WTC11 (cell line): ENCODE data around the gene TMA7B. TPM values are rescaled to one million over a fixed set of nuclear protein-coding genes. Genes with fewer than 3 reads are reported as not detected.

Experiments
- ATAC-seq: fragments of 200-7000 bp; cut with Tn5 transposase; 2 replicates; pipeline ENCODE4 v1.10.0; 2021; ENCODE audit warnings: mild to moderate bottlenecking, moderate library complexity
- CTCF ChIA-PET: fragments of 300-600 bp; sonication (Branson Sonifier 250); formaldehyde crosslinking; loops from one replicate; lab custom pipeline; 2021; ENCODE audit warnings: antibody characterized with exemption; lab: Charles Lee
- POLR2A ChIA-PET: fragments of 350-600 bp; sonication (Branson Sonifier 250); formaldehyde crosslinking; loops from one replicate; lab custom pipeline; 2021; ENCODE audit warnings: antibody characterized with exemption; lab: Charles Lee
- DNase-seq: peaks from one replicate; pipeline ENCODE4 v3.0.0; 2021; ENCODE audit warnings: low spot score
- H3K27ac Mint-ChIP-seq: 2 replicates; pipeline ENCODE4 v1.8.0; 2021; ENCODE audit warnings: mixed read lengths
- H3K27me3 Mint-ChIP-seq: 2 replicates; pipeline ENCODE4 v1.8.0; 2021; ENCODE audit warnings: low read depth, mild to moderate bottlenecking, moderate library complexity, mixed read lengths
- H3K36me3 Mint-ChIP-seq: 2 replicates; pipeline ENCODE4 v1.8.0; 2021; ENCODE audit warnings: mixed read lengths
- H3K4me1 Mint-ChIP-seq: 2 replicates; pipeline ENCODE4 v1.8.0; 2022; ENCODE audit warnings: mixed read lengths
- H3K4me3 Mint-ChIP-seq: 2 replicates; pipeline ENCODE4 v1.8.0; 2021; ENCODE audit warnings: mild to moderate bottlenecking, moderate library complexity, mixed read lengths
- H3K9me3 Mint-ChIP-seq: 2 replicates; pipeline ENCODE4 v1.8.0; 2021; ENCODE audit warnings: mixed read lengths
- ATF1 ChIP-seq: sonication (generic); formaldehyde crosslinking; IDR thresholded peaks from 2 replicates; pipeline ENCODE4 v1.8.1; 2023; ENCODE audit warnings: mild to moderate bottlenecking, moderate library complexity, missing genetic modification reagents
- ERG ChIP-seq: fragments of 250-450 bp; sonication (Bioruptor Pico); IDR thresholded peaks from 2 replicates; pipeline ENCODE4 v1.8.0; 2021; ENCODE audit warnings: mild to moderate bottlenecking
- GABPB1 ChIP-seq: sonication (generic); formaldehyde crosslinking; IDR thresholded peaks from 2 replicates; pipeline ENCODE4 v1.8.1; 2023; ENCODE audit warnings: mild to moderate bottlenecking, missing genetic modification reagents
- NFATC4 ChIP-seq: fragments of 250-450 bp; sonication (Bioruptor Pico); IDR thresholded peaks from 2 replicates; pipeline ENCODE4 v1.9.0; 2021; ENCODE audit warnings: mild to moderate bottlenecking
- NFE2L1 ChIP-seq: sonication (generic); formaldehyde crosslinking; IDR thresholded peaks from 2 replicates; pipeline ENCODE4 v1.8.1; 2023; ENCODE audit warnings: missing genetic modification reagents
- NR1H2 ChIP-seq: sonication (generic); formaldehyde crosslinking; IDR thresholded peaks from 2 replicates; pipeline ENCODE4 v1.9.0; 2021; ENCODE audit warnings: mild to moderate bottlenecking, moderate library complexity, missing genetic modification reagents
- NR2C2 ChIP-seq: sonication (generic); formaldehyde crosslinking; IDR thresholded peaks from 2 replicates; pipeline ENCODE4 v1.8.0; 2022; ENCODE audit warnings: mild to moderate bottlenecking, missing genetic modification reagents
- PRDM15 ChIP-seq: sonication (generic); formaldehyde crosslinking; IDR thresholded peaks from 2 replicates; pipeline ENCODE4 v1.8.0; 2022; ENCODE audit warnings: missing genetic modification reagents
- SMAD3 ChIP-seq: sonication (generic); formaldehyde crosslinking; IDR thresholded peaks from 2 replicates; pipeline ENCODE4 v1.8.0; 2022; ENCODE audit warnings: missing genetic modification reagents, mild to moderate bottlenecking, borderline replicate concordance
- SOX15 ChIP-seq: fragments of 250-450 bp; sonication (Bioruptor Pico); IDR thresholded peaks from 2 replicates; pipeline ENCODE4 v1.9.0; 2021; ENCODE audit warnings: mild to moderate bottlenecking
- TP53 ChIP-seq: sonication (generic); formaldehyde crosslinking; IDR thresholded peaks from 2 replicates; pipeline ENCODE4 v1.8.1; 2023; ENCODE audit warnings: mild to moderate bottlenecking, missing genetic modification reagents
- ZBTB21 ChIP-seq: sonication (generic); formaldehyde crosslinking; IDR thresholded peaks from 2 replicates; pipeline ENCODE4 v1.8.1; 2023; ENCODE audit warnings: mild to moderate bottlenecking, missing genetic modification reagents, borderline replicate concordance
- ZBTB43 ChIP-seq: sonication (generic); formaldehyde crosslinking; IDR thresholded peaks from 2 replicates; pipeline ENCODE4 v1.8.1; 2023; ENCODE audit warnings: mild to moderate bottlenecking, missing genetic modification reagents
- ZNF138 ChIP-seq: sonication (generic); formaldehyde crosslinking; conservative IDR thresholded peaks from 2 replicates; pipeline ENCODE4 v1.8.1; 2022; ENCODE audit warnings: mild to moderate bottlenecking, moderate library complexity, missing genetic modification reagents
- ZNF232 ChIP-seq: sonication (generic); formaldehyde crosslinking; IDR thresholded peaks from 2 replicates; pipeline ENCODE4 v1.8.0; 2022; ENCODE audit warnings: mild to moderate bottlenecking, missing genetic modification reagents
- ZNF396 ChIP-seq: fragments of 250-450 bp; sonication (Bioruptor Pico); IDR thresholded peaks from 2 replicates; pipeline ENCODE4 v1.8.0; 2021; ENCODE audit warnings: mild to moderate bottlenecking, moderate library complexity, borderline replicate concordance
- ZNF423 ChIP-seq: fragments of 250-450 bp; sonication (Bioruptor Pico); IDR thresholded peaks from 2 replicates; pipeline ENCODE4 v2.1.2; 2022; ENCODE audit warnings: mild to moderate bottlenecking, moderate library complexity
- total RNA-seq: library from RNA; stranded (reverse); gene quantifications from 3 replicates; pipeline ENCODE4 v1.2.3, GENCODE V29; 2021
- TF ChIP-seq, protein P1 (sequence below): fragments of 250-450 bp; sonication (Bioruptor Pico); IDR thresholded peaks from 2 replicates; pipeline ENCODE4 v2.1.2; 2022; ENCODE audit warnings: mild to moderate bottlenecking, moderate library complexity

The TMA7B gene
- total RNA-seq, 1 experiment from 2014 or later: not detected

GRCh38 chr22:39967996-39968972 lies 8.1 kb downstream of the TMA7B start:
- Mint-ChIP-seq H3K9me3 (no peaks in the 10 kb centered on the region), H3K4me1 (peaks cover 21% of the 10 kb centered on the region), H3K27me3 (no peaks in the 10 kb centered on the region; the same call in 1 of the 2 replicates), H3K36me3 (no peaks in the 10 kb centered on the region), H3K27ac (no peak overlapping the region), H3K4me3 (no peak overlapping the region)
- POLR2A ChIA-PET: no interaction called here
- TF ChIP-seq SMAD3 (CRISPR knock-in tag): no peak
- TF ChIP-seq ZNF423: no peak
- TF ChIP-seq ZNF138 (CRISPR knock-in tag): no peak
- no peak for TF ChIP-seq TP53
- CTCF ChIA-PET: interaction anchor here (0.7 to 1.2 kb wide), 4 partner anchors 14 to 68 kb away, joined by 3 to 5 read pairs (median 3); no protein-coding TSS in a partner anchor
- ATAC-seq (no peak), DNase-seq (no peak)

DNA sequence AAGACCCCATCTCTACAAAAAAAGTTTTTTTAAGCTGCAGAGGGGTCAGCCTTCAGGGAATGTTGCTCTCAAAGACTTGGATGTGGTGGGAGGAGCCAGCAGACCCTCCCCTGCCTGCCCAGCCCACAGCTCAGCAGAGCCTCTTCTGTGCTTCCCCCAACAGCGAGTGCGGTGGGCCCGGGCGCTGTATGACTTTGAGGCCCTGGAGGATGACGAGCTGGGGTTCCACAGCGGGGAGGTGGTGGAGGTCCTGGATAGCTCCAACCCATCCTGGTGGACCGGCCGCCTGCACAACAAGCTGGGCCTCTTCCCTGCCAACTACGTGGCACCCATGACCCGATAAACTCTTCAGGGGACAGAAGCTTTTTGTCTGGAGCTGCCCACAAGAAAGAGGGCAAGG lies 10.5 kb downstream of the TMA7B start:
- ATAC-seq (no peak), DNase-seq (no peak)
- CTCF ChIA-PET: interaction anchor here (0.6 to 3.3 kb wide), 6 partner anchors 15 to 54 kb away, joined by 3 to 17 read pairs (median 4); partner anchors contain the start of gene FAM83F
- Mint-ChIP-seq H3K9me3 (no peaks in the 10 kb centered on the region), H3K27ac (no peak overlapping the region), H3K27me3 (no peaks in the 10 kb centered on the region; the same call in 1 of the 2 replicates), H3K4me3 (no peak overlapping the region), H3K4me1 (peaks cover 26% of the 10 kb centered on the region), H3K36me3 (no peaks in the 10 kb centered on the region)
- POLR2A ChIA-PET: interaction anchor here (0.8 kb wide), 1 partner anchor 17 kb away, joined by 3 read pairs; no protein-coding TSS in a partner anchor
- TF ChIP-seq ZNF396 (CRISPR knock-in tag) (no peak), ZBTB21 (CRISPR knock-in tag) (no peak), NR1H2 (CRISPR knock-in tag) (no peak), ERG (CRISPR knock-in tag) (no peak), ATF1 (CRISPR knock-in tag) (no peak)
- TF ChIP-seq, protein P1, sequence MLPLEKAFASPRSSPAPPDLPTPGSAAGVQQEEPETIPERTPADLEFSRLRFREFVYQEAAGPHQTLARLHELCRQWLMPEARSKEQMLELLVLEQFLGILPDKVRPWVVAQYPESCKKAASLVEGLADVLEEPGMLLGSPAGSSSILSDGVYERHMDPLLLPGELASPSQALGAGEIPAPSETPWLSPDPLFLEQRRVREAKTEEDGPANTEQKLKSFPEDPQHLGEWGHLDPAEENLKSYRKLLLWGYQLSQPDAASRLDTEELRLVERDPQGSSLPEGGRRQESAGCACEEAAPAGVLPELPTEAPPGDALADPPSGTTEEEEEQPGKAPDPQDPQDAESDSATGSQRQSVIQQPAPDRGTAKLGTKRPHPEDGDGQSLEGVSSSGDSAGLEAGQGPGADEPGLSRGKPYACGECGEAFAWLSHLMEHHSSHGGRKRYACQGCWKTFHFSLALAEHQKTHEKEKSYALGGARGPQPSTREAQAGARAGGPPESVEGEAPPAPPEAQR (CRISPR knock-in tag): no peak

GRCh38 chr22:39972641-39973040 lies 12.4 kb downstream of the TMA7B start:
- no peaks in the 10 kb centered on the region for H3K36me3 Mint-ChIP-seq
- TF ChIP-seq GABPB1 (CRISPR knock-in tag): no peak
- TF ChIP-seq PRDM15 (CRISPR knock-in tag): no peak
- no peak for TF ChIP-seq ERG (CRISPR knock-in tag)
- no peak for TF ChIP-seq NR2C2 (CRISPR knock-in tag)
- TF ChIP-seq SMAD3 (CRISPR knock-in tag): no peak
- TF ChIP-seq NFATC4 (CRISPR knock-in tag): no peak
- no peak for TF ChIP-seq ZBTB43 (CRISPR knock-in tag)
- TF ChIP-seq NFE2L1 (CRISPR knock-in tag): no peak
- no peak for TF ChIP-seq ZNF232 (CRISPR knock-in tag)
- TF ChIP-seq SOX15 (CRISPR knock-in tag): no peak
- TF ChIP-seq, all 79 proteins: peak for 0
- Mint-ChIP-seq H3K4me1 (peaks cover 26% of the 10 kb centered on the region), H3K27me3 (peaks cover 5% of the 10 kb centered on the region), H3K27ac (no peak overlapping the region), H3K9me3 (no peaks in the 10 kb centered on the region), H3K4me3 (no peak overlapping the region)
- ChIA-PET CTCF (interaction anchor here (1.4 to 3.3 kb wide), 2 partner anchors 19 to 52 kb away, joined by 8 to 17 read pairs; no protein-coding TSS in a partner anchor), POLR2A (interaction anchor here (1.1 kb wide), 1 partner anchor 13 kb away, joined by 3 read pairs; the partner anchor contains the start of gene TMA7B)
- no peak for DNase-seq
- ATAC-seq: no peak
